ENCODE measurements around the gene STAC.

DNA sequence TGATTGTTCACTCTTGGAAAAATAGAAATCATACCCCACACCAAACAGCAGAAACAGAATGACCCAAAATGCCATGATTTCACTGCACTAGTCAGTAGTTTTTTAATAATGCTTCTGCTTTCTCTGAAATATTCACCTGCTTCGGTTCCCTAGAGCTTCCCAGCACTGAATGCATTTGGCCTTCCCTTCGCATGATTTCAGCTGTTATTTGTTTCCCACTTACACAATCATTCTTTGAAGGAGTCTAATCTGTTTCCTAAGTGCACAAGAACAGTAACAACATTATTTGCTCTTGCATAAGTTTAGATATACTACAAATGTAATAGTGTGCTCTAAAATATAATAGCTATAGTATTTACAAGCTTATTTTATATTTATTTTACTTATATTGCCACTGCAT, 178.7 kb downstream of the STAC start:
- TF ChIP-seq, protein P1, sequence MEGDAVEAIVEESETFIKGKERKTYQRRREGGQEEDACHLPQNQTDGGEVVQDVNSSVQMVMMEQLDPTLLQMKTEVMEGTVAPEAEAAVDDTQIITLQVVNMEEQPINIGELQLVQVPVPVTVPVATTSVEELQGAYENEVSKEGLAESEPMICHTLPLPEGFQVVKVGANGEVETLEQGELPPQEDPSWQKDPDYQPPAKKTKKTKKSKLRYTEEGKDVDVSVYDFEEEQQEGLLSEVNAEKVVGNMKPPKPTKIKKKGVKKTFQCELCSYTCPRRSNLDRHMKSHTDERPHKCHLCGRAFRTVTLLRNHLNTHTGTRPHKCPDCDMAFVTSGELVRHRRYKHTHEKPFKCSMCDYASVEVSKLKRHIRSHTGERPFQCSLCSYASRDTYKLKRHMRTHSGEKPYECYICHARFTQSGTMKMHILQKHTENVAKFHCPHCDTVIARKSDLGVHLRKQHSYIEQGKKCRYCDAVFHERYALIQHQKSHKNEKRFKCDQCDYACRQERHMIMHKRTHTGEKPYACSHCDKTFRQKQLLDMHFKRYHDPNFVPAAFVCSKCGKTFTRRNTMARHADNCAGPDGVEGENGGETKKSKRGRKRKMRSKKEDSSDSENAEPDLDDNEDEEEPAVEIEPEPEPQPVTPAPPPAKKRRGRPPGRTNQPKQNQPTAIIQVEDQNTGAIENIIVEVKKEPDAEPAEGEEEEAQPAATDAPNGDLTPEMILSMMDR (IDR thresholded peaks at IDR 0.05) = no peak
- TF ChIP-seq EP300 (IDR thresholded peaks at IDR 0.05) = no peak
- no peak for TF ChIP-seq POLR2A (IDR thresholded peaks at IDR 0.05)
